GM06990 (cell line): ENCODE data around the gene CTSH.

Experiments
- DNase-seq: peaks from one replicate; pipeline ENCODE4 v3.0.0-alpha.2; 2011; ENCODE audit not compliant: insufficient read length; ENCODE audit errors: extremely low read depth
- H3K27me3 ChIP-seq: replicated peaks from 2 replicates; pipeline ENCODE4 v1.6.0; 2011; ENCODE audit warnings: low read length; ENCODE audit not compliant: control insufficient read depth, insufficient read depth
- H3K36me3 ChIP-seq: 2 replicates; pipeline ENCODE4 v1.5.1; 2011; ENCODE audit warnings: low read length; ENCODE audit not compliant: control insufficient read depth, insufficient read depth
- H3K4me3 ChIP-seq: replicated peaks from 2 replicates; pipeline ENCODE4 v1.5.1; 2011; ENCODE audit warnings: low read depth, mild to moderate bottlenecking, control low read depth, low read length
- TF ChIP-seq, protein P1 (sequence below): IDR thresholded peaks from 2 replicates; pipeline ENCODE4 v1.5.1; 2011; ENCODE audit warnings: low read length, control low read depth, mild to moderate bottlenecking, inconsistent platforms; ENCODE audit not compliant: insufficient read depth, poor library complexity, severe bottlenecking

CTSH gene, protein sequence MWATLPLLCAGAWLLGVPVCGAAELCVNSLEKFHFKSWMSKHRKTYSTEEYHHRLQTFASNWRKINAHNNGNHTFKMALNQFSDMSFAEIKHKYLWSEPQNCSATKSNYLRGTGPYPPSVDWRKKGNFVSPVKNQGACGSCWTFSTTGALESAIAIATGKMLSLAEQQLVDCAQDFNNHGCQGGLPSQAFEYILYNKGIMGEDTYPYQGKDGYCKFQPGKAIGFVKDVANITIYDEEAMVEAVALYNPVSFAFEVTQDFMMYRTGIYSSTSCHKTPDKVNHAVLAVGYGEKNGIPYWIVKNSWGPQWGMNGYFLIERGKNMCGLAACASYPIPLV

DNA sequence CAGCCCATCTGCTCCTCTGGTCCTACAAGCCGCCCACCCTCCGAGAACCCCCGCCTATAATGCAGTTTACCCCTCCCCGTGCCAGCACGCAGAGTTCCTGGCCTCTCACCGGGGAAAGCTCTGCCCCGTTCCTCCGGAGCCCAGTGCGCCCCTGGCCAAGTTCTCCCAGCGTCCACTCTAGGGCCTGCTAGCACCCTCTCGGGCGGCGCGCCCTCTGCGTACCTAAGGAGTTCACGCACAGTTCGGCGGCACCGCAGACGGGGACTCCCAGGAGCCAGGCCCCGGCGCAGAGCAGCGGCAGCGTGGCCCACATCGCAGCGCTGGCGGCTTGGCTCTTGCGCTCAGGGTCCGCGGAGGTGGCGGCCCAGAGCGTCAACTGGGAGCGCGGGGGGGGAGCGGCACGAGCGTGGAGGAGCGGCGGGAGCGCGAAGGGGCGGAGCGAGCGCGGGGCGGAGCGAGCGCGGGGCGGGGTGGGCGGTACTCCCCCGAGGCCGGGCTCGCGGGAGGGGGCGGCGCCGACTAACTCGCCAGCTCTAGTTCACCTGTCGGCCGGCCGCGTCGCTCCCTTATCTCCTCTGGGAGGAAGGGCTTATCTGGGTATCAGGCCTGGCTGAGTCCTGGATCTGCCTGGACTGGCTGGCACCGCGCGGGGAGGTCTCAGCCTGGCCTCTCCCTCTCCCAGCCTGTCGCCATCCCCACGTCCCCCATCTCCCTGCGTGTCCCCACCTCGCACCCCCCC is at the start of gene CTSH:
Gene CTSH, minus strand, starts transcription at position 378 of the 739 bp plus-strand sequence. Its CDS starts 65 bp downstream, at position 313.
- DNase-seq = peak; percentile 89
- peak within 1 kb of the TSS; percentile 100 for H3K4me3 ChIP-seq
- no peaks in the 10 kb centered on the region; the same call in 1 of the 2 replicates for H3K36me3 ChIP-seq
- no peaks in the 10 kb centered on the region for H3K27me3 ChIP-seq
- TF ChIP-seq, protein P1, sequence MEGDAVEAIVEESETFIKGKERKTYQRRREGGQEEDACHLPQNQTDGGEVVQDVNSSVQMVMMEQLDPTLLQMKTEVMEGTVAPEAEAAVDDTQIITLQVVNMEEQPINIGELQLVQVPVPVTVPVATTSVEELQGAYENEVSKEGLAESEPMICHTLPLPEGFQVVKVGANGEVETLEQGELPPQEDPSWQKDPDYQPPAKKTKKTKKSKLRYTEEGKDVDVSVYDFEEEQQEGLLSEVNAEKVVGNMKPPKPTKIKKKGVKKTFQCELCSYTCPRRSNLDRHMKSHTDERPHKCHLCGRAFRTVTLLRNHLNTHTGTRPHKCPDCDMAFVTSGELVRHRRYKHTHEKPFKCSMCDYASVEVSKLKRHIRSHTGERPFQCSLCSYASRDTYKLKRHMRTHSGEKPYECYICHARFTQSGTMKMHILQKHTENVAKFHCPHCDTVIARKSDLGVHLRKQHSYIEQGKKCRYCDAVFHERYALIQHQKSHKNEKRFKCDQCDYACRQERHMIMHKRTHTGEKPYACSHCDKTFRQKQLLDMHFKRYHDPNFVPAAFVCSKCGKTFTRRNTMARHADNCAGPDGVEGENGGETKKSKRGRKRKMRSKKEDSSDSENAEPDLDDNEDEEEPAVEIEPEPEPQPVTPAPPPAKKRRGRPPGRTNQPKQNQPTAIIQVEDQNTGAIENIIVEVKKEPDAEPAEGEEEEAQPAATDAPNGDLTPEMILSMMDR = no peak

DNA sequence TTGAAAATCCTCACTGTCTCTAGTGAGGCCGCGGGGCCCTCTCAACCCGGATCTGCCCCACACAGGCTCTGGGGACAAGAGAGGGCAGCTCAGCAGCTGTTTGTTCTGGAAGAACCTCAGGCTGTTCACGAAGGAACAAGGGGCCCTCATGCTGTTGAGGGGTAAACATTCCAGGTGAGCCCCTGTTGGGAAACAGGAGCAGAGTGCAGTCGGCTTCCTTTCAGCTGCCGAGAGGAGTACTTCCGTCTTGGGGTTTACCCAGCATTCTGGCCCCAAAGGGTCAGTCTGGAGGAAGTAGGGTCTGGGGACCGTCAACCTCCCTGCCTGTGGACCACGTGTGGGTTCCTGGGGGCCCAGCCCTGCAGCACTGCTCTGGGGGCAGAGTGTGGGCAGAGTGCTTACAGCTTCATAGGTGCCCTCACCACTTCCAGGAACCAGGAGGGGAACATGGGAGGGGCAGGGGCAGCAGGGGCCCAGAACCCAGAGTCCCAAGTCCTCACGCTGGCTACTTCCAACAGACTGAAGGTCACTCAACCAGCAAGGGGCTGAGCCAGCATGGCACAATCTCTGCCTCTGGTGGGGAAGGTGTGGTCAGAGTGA is 49.2 kb upstream of the CTSH start:
- TF ChIP-seq, protein P1 = no peak
- no peaks in the 10 kb centered on the region for H3K27me3 ChIP-seq
- no peak for DNase-seq
- no peaks in the 10 kb centered on the region; the same call in 1 of the 2 replicates for H3K36me3 ChIP-seq
- no peak overlapping the region for H3K4me3 ChIP-seq

DNA sequence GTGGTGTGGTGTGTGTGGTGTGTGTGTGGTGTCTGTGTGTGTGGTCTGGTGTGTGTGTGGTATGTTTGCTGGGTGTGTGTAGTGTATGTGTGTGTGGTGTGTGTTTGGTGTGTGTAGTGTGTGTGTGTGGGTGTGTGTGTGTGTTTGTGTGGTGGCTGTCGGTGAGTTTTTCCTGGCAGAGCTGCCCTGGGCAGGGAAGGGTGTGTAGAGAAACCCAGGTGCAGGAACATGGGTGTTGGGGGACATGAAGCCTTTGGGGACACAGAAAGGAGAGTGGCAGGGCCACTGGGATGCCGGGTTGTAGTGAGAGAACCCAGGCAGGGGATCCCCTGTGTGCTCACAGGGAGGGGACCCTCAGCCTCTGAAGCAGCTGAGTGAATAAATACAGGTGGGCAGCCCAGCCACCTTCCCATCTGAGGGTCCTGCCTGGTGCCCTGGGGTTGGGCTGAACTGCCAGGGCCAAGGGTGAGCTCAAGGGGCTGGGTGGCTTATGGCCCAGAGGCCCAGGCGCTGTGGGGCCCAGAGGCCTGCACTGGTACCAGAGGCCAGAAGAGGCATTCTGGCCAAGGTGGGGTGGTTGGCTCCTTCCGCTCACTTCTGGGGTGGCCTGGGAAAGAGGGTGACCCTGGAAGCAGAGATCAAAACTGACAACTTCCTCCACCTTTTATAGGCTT is 48.5 kb upstream of the CTSH start:
- Histone ChIP-seq H3K36me3 (no peaks in the 10 kb centered on the region; the same call in 1 of the 2 replicates), H3K27me3 (no peaks in the 10 kb centered on the region), H3K4me3 (no peak overlapping the region)
- no peak for DNase-seq
- TF ChIP-seq, protein P1 = no peak

DNA sequence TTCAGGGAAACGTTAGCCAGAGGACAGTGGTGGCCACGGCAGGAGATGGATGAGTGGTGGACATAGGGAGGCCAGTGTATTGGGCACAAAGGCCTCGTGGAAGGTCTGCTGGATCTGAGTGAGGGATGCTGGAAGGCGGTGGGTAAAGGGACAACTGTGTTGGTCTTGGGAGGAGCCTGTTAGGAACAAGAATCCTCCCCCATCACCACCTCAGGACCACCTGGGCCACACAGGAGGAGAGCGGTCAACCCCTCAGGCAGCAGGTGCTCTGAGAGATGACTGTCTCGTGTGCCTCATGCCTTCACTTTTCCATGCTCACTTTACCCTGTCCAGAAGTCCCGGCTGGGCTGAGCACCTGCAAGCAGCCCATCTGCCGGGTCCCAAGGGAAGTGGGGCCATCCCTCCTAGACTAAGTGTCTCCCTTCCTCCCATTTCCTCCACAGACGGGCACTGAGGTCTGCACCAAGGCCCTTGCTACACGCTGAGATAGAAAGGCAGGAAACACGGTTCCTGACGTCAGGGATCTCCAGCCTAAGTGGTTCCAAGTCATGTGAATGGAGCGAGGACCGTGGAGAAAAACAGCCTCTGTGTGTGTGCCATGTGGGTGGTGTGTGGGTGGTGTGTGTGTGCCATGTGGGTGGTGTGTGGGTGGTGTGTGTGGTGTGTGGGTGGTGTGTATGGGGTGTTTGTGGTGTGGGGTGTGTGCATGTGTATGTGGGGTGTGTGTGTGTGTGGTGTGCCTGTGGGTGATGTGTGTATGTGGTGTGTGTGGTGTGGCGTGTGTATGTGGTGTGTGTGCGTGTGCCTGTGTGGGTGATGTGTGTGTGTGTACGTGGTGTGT is 47.8 kb upstream of the CTSH start:
- Histone ChIP-seq H3K4me3 (no peak overlapping the region), H3K36me3 (no peaks in the 10 kb centered on the region; the same call in 1 of the 2 replicates), H3K27me3 (no peaks in the 10 kb centered on the region)
- DNase-seq = no peak
- TF ChIP-seq, protein P1 = no peak

DNA sequence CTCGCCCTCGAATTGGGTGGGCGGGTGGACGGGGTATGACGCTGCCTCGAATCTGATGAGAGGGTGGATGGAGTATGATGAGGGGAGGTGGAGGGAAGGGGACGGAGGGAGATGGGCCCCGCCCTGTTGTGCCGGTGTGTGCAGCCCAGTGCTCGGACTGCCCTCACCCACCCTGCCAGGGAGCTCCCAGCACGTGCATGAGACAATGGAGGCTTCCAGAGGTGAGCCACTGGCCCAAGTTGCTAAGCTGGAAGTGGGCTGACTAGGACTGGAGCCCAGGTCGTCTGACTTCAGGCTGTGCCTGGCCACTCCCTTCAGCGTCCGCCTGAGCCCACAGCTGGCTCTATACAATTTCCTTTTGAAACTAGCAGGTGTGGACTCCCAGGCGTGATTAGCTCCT is 47.0 kb upstream of the CTSH start:
- H3K36me3 ChIP-seq = no peaks in the 10 kb centered on the region
- H3K27me3 ChIP-seq = no peaks in the 10 kb centered on the region
- TF ChIP-seq, protein P1 = no peak
- H3K4me3 ChIP-seq = no peak overlapping the region
- DNase-seq = no peak
